T-helper 1 cell treated with Interleukin-12 subunit alpha and Interleukin-12 subunit beta and Interleukin-4 antibody, amounts not matched to agents 30 ng/mL and 1 ng/mL, for 36 hours (primary cell): ENCODE data around the gene ABHD8. TPM values are rescaled to one million over a fixed set of nuclear protein-coding genes. Genes with fewer than 3 reads are reported as not detected.

ENCODE experiments used
- intact Hi-C: fragments of 100-400 bp; cut with micrococcal nuclease; formaldehyde crosslinking; loops from one replicate; pipeline ENCODE4 v1.15.1; 2024
- total RNA-seq: library from RNA; stranded (reverse); gene quantifications from 2 replicates; pipeline ENCODE4 v1.2.3, GENCODE V29; 2022

Gene ABHD8
- total RNA-seq, 1 donor from 2014 or later, result 12.7 TPM

DNA sequence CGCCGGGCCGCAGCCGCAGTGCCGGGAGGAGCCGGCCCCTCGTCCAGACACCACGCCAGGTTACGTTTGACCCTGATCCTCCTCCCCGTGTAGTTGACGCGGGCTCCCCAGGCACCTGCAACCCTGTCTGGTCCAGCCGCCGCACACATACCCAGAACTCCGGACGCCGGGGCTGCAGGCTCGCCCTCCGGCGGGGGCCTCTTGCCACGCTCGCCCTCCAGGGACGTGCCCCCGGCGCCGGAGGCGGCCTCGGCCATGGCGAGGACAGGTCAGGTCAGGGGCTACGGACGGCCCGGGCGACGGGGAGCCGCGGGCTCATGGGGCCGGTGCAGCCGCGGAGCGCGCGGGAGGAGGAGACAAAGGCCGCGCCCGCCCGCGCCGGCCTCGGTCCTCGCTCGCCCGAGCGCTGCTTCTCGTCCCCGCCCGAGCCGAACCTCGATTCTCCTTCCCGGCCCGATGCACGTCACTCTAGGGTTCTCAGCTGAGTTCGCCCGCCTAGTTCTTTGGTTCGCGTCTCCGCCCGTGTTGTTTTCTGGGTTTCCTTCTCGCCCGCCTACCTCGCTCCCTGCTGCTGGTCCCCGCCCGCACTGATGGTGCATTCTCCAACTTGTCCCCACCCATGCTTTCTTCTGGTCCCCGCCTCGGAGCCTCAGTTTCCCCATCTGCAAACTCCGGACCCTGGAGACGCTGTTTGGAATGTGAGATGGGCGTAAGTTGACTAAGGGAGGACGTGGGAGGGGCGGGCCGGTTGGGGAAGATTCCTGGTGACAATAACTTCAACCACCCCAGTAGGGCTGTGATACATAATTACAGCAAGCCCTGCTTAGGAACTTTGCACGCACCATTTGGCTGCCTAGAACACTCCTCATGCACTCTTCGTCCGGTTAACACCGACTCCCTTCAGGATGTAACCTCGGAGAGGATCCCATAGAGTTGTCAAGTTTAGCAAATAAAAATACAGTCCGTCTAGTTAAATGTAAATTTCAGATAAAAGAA, 31.5 kb upstream of the ABHD8 start, which contains the start of gene ANO8:
ANO8 (minus strand) TSS at position 442 of the 996 bp plus-strand sequence; CDS start at position 257, 185 bp downstream.
- intact Hi-C loops, result loop anchor here (10.0 kb wide), 1 partner anchor 520 kb away; the partner anchor contains the start of gene RPL18A

GRCh38 chr19:17333611-17334413, 30.6 kb upstream of the ABHD8 start:
- intact Hi-C loops, result loop anchor here (10.0 kb wide), 1 partner anchor 521 kb away; the partner anchor contains the start of gene RPL18A

- intact Hi-C loops, result loop anchor here (10.0 kb wide), 1 partner anchor 522 kb away; the partner anchor contains the start of gene RPL18A
Measured at GRCh38 chr19:17332677-17333581, 29.7 kb upstream of the ABHD8 start.

- intact Hi-C loops, result loop anchor here (10.0 kb wide), 1 partner anchor 522 kb away; the partner anchor contains the start of gene RPL18A
Measured at GRCh38 chr19:17332360-17332676, 29.1 kb upstream of the ABHD8 start.

DNA sequence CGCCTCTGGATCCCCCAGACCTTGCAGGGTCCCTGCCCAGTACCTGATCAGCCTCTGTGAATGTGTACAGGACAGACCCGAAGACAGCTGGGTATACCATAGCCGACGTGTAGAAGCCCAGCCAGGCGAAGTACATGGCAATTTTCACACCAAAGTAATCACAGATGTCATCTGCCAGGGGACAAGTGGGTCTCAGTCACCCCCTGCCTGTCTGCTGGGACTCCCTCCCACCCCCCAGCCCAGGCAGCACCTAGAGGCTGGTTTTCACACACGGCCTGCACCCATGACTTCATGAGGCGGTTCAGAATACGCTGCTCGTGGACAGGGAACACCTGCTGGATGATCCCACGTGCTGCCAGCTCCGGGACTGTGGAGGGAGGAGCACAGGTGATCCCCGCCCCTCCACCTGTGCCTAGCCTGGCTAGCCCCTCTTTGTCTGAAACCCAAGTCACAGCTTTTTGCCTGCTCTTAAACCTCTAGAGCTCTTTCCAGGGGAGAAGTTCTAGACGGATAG, 27.9 kb upstream of the ABHD8 start:
- intact Hi-C loops, result loop anchor here (10.0 kb wide), 1 partner anchor 524 kb away; the partner anchor contains the start of gene RPL18A

DNA sequence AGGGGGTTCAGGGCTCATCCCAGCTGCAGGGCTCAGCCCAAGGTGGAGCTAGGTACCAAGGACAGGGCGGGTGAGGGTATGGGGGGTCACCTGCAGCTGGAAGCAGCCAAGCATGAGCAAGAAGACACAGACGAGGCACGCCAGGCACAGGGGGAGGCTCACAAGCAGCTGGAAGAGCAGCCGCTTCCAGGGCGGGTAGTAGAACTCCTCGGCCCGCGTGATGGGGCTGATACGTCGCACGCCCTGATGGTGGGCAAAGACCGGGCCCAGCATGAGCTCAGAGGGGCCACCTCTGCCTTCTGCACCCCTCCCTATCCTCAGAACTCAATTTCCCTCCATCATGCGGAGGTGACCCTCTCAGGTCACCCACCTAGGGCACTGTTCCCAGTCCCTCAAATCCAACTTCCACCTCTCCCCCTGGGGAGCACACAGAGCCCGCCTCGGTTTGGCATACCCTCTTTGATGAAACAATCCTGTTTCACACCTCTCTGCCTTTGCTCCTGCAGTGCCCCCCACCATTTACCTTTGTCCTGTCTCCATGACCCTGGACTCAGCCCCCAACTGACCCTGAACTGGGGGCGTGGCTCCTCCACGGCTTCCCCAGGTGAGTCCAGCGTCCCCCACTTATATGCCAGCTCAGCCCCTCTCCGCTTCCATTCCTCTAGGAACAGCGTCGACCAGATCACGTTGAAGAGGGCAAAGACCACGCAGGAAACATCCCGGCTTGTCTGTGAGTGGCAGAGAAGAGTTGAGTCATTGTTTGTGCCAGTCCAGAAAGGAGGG, 27.2 kb upstream of the ABHD8 start:
- intact Hi-C loops, result loop anchor here (10.0 kb wide), 1 partner anchor 524 kb away; the partner anchor contains the start of gene RPL18A

DNA sequence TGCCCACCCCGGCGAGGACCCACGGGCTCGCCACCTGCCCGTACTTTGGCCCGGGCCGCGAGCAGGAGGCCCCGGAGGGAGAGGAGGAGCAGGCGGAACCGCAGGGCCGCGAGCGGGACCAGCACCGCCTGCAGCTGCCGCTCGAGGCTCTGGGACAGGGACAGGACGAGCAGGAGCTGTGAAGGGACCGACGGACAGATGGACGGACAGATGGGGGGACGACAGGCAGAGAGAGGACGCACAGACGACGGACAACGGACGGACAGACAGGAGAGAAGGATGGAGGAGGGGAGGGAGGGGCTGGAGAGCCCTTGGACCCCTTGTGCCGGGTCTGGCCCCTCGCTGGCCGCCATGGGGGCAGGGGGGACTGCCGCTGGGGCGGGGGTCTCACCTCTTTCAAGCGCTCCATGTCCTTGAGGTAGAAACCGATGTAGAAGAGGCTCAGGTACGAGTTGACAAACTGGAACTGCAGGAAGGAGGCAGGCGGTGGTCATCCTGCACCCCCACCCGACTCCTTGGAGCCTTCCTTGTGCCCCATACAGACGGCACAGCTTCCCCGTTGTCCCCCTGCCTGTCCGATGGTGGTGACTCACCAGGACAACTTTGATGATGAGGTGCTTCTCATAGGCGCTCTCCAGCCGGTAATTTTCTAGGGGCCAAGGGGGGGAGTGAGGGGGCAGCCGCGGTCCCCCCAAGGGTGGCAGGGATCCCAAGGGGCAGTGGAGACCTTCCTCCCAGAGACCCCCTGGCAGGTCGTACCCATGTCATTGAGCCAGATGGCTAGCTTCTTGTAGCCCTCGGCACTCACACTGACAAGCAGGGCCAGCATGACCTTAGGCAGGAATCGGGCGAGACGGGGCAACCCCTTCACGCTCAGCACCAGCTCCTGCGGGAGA, 26.4 kb upstream of the ABHD8 start:
- intact Hi-C loops, result loop anchor here (10.0 kb wide), 1 partner anchor 525 kb away; the partner anchor contains the start of gene RPL18A

DNA sequence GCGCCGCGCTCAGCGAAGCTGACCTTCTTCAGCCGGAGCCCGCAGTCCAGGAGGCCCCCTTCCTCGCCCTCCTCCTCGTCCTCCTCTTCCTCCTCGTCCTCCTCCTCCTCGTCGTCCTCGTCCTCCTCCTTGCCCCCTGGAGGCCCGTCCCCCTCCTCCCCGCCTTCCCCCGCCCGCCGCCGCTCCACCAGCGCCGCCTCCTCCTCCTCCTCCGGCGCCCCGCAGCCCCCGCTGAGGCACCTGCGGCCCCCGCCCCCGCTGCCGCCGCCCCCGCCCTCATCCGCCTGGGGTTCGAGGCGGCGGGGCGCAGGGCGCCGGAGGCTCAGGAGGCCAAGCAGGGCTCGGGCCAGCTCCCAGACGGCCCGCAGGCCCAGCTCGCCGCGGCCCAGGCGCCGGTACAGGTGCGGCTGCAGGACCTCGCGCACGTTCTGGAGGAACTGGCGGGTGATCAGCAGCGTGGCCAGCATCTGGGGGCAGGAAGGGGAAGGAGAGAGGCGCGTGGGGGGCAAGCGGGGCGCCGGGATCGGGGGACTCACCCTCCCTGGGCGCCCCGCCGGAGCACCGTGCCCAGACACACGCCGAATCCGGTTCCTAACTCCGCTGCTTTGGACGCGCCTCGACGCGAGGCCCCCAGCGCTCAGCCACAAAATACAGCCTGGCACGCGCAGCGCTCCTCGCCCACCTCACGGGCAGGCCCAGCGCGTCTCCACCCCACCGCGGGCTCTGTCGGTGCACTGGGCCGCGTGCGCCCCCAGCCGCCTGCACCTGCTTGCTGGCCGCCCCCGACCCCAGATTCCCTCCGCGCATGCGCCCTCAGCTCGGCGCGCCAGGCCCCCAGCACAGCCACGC, 25.5 kb upstream of the ABHD8 start:
- intact Hi-C loops, result loop anchor here (1.0 kb wide), 2 partner anchors 9 to 19 kb away; partner anchors contain the start of genes DDA1 and GTPBP3

DNA sequence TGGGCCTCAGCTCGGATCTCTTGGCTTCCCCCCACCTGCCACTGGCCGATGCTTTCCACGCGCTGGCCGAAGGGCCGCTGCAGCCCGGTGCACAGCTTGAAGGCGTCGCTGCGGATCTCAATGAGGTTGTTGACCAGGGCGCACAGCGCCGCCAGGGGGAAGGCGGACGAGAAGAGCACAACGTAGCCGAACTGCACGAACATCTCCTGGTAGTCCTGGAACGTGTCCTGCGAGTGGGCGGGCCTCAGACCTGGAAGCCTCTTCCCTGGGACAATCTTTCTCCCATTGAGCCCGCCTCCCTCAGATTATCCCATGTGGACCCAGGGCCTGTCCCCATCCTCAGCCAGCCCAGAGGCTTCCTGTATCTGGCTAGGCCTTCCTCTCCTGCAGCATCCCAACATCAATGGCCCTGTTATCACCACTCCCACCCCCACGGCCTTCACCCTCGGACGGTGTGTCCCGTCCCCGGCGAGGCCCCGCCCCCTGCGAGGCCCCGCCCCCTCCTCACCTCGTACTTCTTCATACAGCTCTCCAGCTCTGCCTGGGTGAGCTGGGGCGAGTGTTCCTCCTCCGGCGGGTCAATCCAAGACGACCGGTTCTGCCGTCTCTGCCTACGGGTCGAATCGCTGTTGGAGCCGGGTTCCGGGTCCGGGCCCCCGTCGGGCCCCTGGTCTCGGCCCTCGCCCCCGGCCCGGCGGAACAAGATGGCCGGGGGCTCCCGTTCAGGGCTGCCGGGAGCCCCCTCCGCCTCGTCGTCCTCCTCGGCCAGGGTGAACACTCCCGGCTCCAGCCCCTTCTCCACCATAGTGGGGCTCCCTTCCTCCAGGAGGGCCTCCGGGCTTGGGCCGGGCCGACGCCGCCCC, 24.7 kb upstream of the ABHD8 start:
- intact Hi-C loops, result loop anchor here (1.0 kb wide), 2 partner anchors 9 to 19 kb away; partner anchors contain the start of genes DDA1 and GTPBP3

GRCh38 chr19:17327068-17327653, 23.9 kb upstream of the ABHD8 start:
- intact Hi-C loops, result no loop called here

GRCh38 chr19:17326595-17326966, 23.4 kb upstream of the ABHD8 start:
- intact Hi-C loops, result no loop called here

DNA sequence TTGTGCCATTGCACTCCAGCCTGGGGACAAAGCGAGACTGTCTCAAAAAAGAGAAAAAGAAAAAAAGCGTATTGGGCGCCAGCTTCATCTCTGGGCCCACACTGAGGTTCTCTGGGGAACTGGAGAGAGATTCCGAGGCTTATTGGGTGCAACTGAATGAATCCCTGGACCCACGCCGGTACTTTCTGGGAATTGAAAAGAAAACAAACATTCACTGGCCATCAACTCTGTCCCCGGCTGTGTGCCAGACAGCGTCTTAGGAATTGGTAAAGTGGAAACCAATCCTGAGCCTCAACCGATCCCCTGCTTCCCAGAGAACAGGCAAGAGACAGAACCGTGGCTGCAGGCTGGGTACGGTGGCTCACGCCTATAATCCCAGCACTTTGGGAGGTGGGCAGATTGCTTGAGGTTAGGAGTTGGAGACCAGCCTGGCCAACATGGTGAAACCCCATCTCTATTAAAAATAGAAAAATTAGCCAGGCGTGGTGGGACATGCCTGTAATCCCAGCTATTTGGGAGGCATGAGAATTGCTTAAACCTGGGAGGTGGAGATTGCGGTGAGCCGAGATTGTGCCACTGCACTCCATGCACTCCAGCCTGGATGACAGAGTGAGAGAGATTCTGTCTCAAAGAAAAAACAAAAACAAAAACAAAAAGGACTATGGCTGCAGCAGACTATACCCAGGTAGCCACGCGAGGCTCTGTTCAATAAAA, 22.8 kb upstream of the ABHD8 start:
- intact Hi-C loops, result no loop called here

GRCh38 chr19:17325133-17325532, 21.9 kb upstream of the ABHD8 start:
- intact Hi-C loops, result no loop called here

DNA sequence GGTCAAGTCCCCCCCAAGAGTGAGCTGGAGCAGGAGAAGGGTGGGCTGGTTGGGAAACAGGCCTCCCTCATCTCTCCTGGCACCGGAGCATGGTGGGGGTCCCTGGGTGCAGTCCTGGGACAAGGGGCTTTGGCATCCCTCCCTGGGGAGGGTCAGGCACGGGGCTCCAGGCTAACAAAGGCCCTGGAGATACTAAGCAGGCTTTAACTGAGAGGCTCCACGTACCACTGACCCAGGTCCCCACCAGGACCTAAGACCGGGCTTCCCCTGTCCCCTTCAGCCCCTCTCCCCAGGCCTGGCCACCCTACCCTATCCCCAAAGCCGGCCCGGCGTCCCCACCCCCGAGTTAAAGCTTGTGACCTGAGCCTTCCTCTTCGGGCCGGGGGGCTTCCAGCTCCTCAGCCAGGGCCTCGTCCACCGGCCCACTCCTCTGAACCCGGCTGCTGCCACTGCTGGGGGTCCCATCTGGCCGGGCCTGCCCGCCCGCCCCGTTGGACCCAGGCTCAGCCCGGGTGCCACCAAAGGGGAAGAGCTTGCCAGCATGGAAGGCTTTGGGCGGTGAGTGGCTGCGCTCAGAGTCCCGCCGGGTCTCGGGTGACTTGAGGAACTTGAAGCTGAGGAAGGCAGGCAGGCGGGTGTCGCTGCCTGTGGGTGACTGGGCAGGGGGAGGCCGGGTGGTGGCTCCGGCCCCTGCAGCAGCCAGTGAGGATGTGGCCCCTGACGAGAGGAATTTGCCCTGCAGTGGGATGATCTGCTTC, 21.3 kb upstream of the ABHD8 start:
- intact Hi-C loops, result no loop called here

GRCh38 chr19:17323964-17324332, 20.7 kb upstream of the ABHD8 start:
- intact Hi-C loops, result no loop called here
